LNCAP (cell line): ENCODE measurements around the gene PEX11B.

ENCODE experiments used
- CTCF ChIP-seq: fragments of 450-650 bp; IDR thresholded peaks from 2 replicates; pipeline ENCODE4 v1.5.1; 2017; ENCODE audit warnings: mild to moderate bottlenecking

The PEX11B gene

DNA sequence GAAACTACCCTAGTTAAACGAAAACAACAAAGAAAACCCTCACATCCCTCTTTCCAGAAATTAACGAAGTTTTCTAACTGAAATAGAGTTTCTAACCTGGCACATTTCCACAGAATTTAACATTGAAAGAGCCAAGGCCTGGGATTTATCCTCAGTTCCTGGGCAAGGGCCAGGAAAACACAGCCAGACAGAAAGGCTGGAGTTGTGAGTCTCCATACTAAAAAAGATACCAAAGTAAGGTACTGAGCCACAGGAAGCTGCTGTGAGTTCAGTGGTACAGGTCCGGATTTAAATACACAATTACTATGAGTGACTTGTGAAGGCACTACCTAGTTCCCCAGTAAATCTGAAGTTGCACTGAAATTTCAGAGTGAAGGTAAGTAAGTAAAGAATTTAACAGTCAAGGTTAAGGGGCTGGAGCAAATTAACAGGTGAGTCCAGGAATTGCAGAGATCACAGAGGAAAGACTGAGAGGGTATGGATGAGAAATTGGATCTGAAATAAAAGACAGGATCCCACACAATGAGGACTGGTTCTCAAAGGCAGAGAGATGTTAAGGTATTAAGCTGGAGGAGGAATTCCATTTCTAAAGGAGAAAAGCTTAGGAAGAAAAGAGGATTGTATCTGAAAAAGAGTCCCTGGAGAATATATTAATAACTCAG is 38.4 kb upstream of the PEX11B start:
- TF ChIP-seq CTCF = no peak

DNA sequence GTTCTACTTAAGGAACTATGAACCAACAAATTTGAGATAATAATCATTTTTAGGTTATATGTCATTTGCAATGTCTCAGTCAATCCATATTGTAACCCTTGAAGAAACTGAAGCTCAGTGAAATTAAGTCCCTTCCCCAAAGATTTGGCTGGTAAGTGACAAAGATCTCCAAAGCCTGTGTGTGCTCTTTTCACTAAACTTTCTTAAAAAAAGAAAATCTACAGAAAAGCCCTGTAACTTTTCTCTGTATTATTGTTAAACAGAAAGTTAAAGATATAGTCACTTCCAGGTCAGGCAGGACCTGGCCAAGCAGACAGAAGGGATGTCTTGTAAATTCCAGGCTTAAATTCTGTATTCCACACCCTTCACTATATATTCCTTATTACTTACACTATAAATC is 37.8 kb upstream of the PEX11B start:
- TF ChIP-seq CTCF = no peak

GRCh38 chr1:145955436-145955835 is 36.9 kb upstream of the PEX11B start:
- TF ChIP-seq CTCF = no peak

DNA sequence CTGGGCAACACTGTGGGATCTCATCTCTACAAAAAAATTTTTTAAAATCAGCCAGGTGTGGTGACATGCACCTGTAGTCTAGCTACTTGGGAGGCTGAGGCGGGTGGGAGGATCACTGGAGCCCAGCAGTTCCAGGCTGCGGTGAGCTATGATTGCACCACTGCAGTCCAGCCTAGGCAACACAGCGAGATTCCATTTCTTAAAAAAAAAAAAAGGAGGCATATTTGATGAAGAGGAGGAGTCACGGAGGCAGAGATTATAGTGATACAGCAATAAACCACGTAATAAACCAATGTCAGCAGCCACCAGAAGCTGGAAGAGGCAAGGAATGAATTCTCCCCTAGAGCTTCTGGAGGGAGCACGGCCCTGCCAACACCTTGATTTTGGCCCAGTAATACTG is 35.3 kb upstream of the PEX11B start:
- no peak for TF ChIP-seq CTCF

DNA sequence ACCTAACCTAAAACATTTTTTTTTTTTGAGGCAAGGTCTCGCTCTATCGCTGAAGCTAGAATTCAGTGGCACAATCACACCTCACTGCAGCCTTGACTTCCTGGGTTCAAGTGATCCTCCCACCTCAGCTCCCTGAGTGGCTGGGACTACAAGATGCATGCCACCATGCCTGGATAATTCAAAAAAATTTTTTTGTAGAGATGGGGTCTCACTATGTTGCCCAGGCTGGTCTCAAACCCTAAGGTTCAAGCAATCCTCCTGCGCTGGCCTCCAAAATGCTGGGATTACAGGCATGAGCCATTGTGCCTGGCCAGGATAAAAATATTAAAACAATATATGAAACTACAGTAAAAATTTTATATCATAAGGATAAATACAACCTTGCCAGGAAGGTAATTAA is 34.4 kb upstream of the PEX11B start:
- no peak for TF ChIP-seq CTCF

GRCh38 chr1:145951526-145951925 is 33.0 kb upstream of the PEX11B start:
- TF ChIP-seq CTCF = no peak

GRCh38 chr1:145949219-145949618 is 30.7 kb upstream of the PEX11B start:
- no peak for TF ChIP-seq CTCF

DNA sequence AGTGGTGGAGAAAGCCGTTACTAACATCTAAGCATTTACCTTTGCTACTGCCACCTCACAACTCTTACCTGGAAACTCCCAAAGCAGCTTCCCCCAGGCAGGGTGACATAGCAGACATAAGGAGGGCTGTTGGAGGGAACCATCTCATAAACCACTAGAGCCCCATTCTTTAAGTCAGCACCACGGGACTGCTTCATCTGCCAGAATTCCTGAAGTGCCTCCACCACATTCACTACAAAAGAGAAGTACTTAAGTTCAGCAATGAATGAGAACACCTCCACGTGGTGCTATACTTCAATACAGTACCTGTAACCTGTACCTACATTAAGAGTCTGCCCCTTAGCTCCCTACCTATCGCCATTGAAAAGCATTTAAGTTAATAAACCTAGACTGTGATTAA is 29.0 kb upstream of the PEX11B start:
- no peak for TF ChIP-seq CTCF
